ENCODE results near the gene SACS. TPM values are rescaled to one million over a fixed set of nuclear protein-coding genes. Genes with fewer than 3 reads are reported as not detected.
A peak's percentile ranks its signal among the peaks of the same experiment; 100 is the strongest.

SACS gene
- total and polyA plus RNA-seq, 3 experiments from 2014 or later, result 7.8 to 50.6 (median 48.1) TPM

DNA sequence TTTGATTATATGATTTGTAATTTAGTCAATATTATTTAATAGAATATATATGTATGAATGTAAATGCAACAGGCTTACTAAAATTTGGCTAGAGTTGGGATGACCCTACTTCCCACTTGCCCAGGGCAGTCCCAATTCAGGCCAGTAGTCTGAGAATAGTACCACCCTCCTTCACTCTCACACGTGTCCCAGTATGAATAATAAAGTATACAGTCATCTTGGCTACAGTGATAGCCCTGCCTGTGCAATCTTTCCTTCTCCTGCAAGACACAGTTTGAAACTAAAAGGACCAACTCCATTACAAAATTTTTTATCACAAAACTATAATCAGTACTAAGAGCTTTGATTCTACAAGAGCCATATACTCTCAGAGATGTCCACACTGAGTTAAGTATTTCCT, 76.2 kb downstream of the SACS start:
- H3K9me3 Mint-ChIP-seq, result no peaks in the 10 kb centered on the region
- H3K36me3 Mint-ChIP-seq, result peaks cover 18 to 79% (median 18%) of the 10 kb centered on the region in 3 donors
- Histone ChIP-seq H3K9me3 (ENCODE audit: low read length) (no peaks in the 10 kb centered on the region), H3K4me3 (ENCODE audit: low read length) (no peak overlapping the region), H3K36me3 (ENCODE audit: insufficient read depth, low read length) (peaks cover 26% of the 10 kb centered on the region), H3K27ac (ENCODE audit: low read depth, low read length) (no peak overlapping the region), H3K4me1 (ENCODE audit: insufficient read depth, low read length) (no peaks in the 10 kb centered on the region), H3K27me3 (ENCODE audit: insufficient read depth, low read length, poor library complexity, severe bottlenecking) (no peaks in the 10 kb centered on the region)
- no peak overlapping the region for H3K4me3 Mint-ChIP-seq
- POLR2A ChIA-PET, result no interaction called here
- peak overlapping the region in 3 of 8 donors; percentile 12 to 55 (median 18) for H3K27ac Mint-ChIP-seq
- H3K27me3 Mint-ChIP-seq, result no peaks in the 10 kb centered on the region
- CTCF ChIA-PET, result no interaction called here
- peaks cover 7 to 15% (median 13%) of the 10 kb centered on the region in 3 donors for H3K4me1 Mint-ChIP-seq
- DNase-seq, result no peak

GRCh38 chr13:23356368-23356767, 77.1 kb downstream of the SACS start:
- no peak overlapping the region for H3K4me3 Mint-ChIP-seq
- no peak overlapping the region for H3K27ac ChIP-seq (ENCODE audit: low read depth, low read length)
- ChIA-PET CTCF (no interaction called here), POLR2A (no interaction called here)
- no peak overlapping the region for H3K4me3 ChIP-seq (ENCODE audit: low read length)
- peaks cover 8 to 20% (median 18%) of the 10 kb centered on the region in 3 donors for H3K4me1 Mint-ChIP-seq
- no peaks in the 10 kb centered on the region for H3K9me3 ChIP-seq (ENCODE audit: low read length)
- no peak overlapping the region for H3K27ac Mint-ChIP-seq
- DNase-seq, result no peak
- H3K36me3 ChIP-seq (ENCODE audit: insufficient read depth, low read length), result peaks cover 26% of the 10 kb centered on the region
- H3K4me1 ChIP-seq (ENCODE audit: insufficient read depth, low read length), result no peaks in the 10 kb centered on the region
- H3K27me3 Mint-ChIP-seq, result no peaks in the 10 kb centered on the region
- no peaks in the 10 kb centered on the region for H3K27me3 ChIP-seq (ENCODE audit: insufficient read depth, low read length, poor library complexity, severe bottlenecking)
- H3K36me3 Mint-ChIP-seq, result peaks cover 22 to 79% (median 26%) of the 10 kb centered on the region in 3 donors
- no peaks in the 10 kb centered on the region for H3K9me3 Mint-ChIP-seq

GRCh38 chr13:23354520-23354919, 79.0 kb downstream of the SACS start:
- Mint-ChIP-seq H3K4me3 (no peak overlapping the region), H3K9me3 (no peaks in the 10 kb centered on the region), H3K27ac (peak overlapping the region in 1 of 8 donors; percentile 36), H3K4me1 (peaks cover 3 to 23% (median 22%) of the 10 kb centered on the region in 3 donors), H3K27me3 (no peaks in the 10 kb centered on the region), H3K36me3 (peaks cover 34 to 80% (median 38%) of the 10 kb centered on the region in 3 donors)
- no peaks in the 10 kb centered on the region for H3K4me1 ChIP-seq (ENCODE audit: insufficient read depth, low read length)
- ChIA-PET POLR2A (no interaction called here), CTCF (no interaction called here)
- no peak overlapping the region for H3K27ac ChIP-seq (ENCODE audit: low read depth, low read length)
- no peak for DNase-seq
- H3K36me3 ChIP-seq (ENCODE audit: insufficient read depth, low read length), result peaks cover 31% of the 10 kb centered on the region
- no peaks in the 10 kb centered on the region for H3K9me3 ChIP-seq (ENCODE audit: low read length)
- H3K4me3 ChIP-seq (ENCODE audit: low read length), result no peak overlapping the region
- H3K27me3 ChIP-seq (ENCODE audit: insufficient read depth, low read length, poor library complexity, severe bottlenecking), result no peaks in the 10 kb centered on the region

- H3K27me3 ChIP-seq (ENCODE audit: insufficient read depth, low read length, poor library complexity, severe bottlenecking), result no peaks in the 10 kb centered on the region
- H3K36me3 Mint-ChIP-seq, result peaks cover 51 to 89% (median 60%) of the 10 kb centered on the region in 3 donors
- H3K36me3 ChIP-seq (ENCODE audit: insufficient read depth, low read length), result peaks cover 28% of the 10 kb centered on the region
- no peaks in the 10 kb centered on the region for H3K4me1 ChIP-seq (ENCODE audit: insufficient read depth, low read length)
- ChIA-PET CTCF (no interaction called here), POLR2A (no interaction called here)
- no peaks in the 10 kb centered on the region for H3K9me3 ChIP-seq (ENCODE audit: low read length)
- H3K27me3 Mint-ChIP-seq, result no peaks in the 10 kb centered on the region
- no peaks in the 10 kb centered on the region for H3K9me3 Mint-ChIP-seq
- H3K4me3 ChIP-seq (ENCODE audit: low read length), result no peak overlapping the region
- H3K27ac Mint-ChIP-seq, result peak overlapping the region in 1 of 8 donors; percentile 35
- peaks cover 3 to 41% (median 32%) of the 10 kb centered on the region in 3 donors for H3K4me1 Mint-ChIP-seq
- no peak overlapping the region for H3K27ac ChIP-seq (ENCODE audit: low read depth, low read length)
- no peak overlapping the region for H3K4me3 Mint-ChIP-seq
- no peak for DNase-seq
Measured at GRCh38 chr13:23352161-23352560, 81.3 kb downstream of the SACS start.

GRCh38 chr13:23350009-23350408, 83.5 kb downstream of the SACS start:
- CTCF ChIA-PET, result interaction anchor here (1.4 kb wide), 2 partner anchors 12 to 24 kb away, joined by 3 to 5 read pairs; no protein-coding TSS in a partner anchor
- H3K9me3 Mint-ChIP-seq, result no peaks in the 10 kb centered on the region
- Histone ChIP-seq H3K36me3 (ENCODE audit: insufficient read depth, low read length) (peaks cover 14% of the 10 kb centered on the region), H3K9me3 (ENCODE audit: low read length) (no peaks in the 10 kb centered on the region), H3K4me3 (ENCODE audit: low read length) (no peak overlapping the region), H3K4me1 (ENCODE audit: insufficient read depth, low read length) (no peaks in the 10 kb centered on the region), H3K27ac (ENCODE audit: low read depth, low read length) (no peak overlapping the region), H3K27me3 (ENCODE audit: insufficient read depth, low read length, poor library complexity, severe bottlenecking) (no peaks in the 10 kb centered on the region)
- DNase-seq, result no peak
- POLR2A ChIA-PET, result no interaction called here
- H3K36me3 Mint-ChIP-seq, result peaks cover 59 to 85% (median 69%) of the 10 kb centered on the region in 3 donors
- H3K4me3 Mint-ChIP-seq, result no peak overlapping the region
- no peaks in the 10 kb centered on the region for H3K27me3 Mint-ChIP-seq
- no peak overlapping the region for H3K27ac Mint-ChIP-seq
- peaks cover 6 to 45% (median 35%) of the 10 kb centered on the region in 3 donors for H3K4me1 Mint-ChIP-seq

DNA sequence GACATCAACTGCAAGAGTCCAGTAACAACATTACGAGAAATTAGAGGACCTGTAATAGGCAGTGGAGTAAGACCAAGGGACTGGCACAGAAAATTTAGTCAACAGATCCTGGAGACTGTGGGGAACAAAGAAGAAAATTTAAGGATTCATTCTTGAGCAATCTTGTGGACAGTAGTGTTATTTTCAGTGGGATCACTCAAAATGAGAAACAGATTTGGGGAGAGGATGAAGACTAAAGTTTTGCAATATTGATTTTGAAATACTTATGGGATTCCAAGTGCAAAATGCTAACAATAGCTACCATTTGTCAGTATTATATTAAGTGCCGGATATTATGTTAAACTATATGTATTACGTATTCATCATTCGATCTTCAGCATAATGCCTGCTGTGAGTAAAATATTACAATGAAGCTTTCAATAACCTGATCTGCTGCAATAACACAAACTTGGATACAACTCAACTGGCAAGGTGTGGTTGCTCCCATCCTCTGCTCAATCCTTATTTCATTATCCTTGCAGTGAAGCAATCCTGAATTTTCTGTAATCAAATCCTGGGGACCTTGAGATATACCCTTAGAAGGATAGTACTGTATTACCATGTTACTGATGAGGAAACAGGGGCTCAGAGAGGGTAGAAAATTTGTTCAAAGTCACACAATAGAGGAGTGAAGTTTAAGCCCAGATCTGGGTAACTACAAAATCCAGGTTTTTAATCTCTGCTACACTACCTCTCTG, 84.2 kb downstream of the SACS start:
- Histone ChIP-seq H3K36me3 (ENCODE audit: insufficient read depth, low read length) (peaks cover 14% of the 10 kb centered on the region), H3K27me3 (ENCODE audit: insufficient read depth, low read length, poor library complexity, severe bottlenecking) (no peaks in the 10 kb centered on the region), H3K4me1 (ENCODE audit: insufficient read depth, low read length) (no peaks in the 10 kb centered on the region), H3K4me3 (ENCODE audit: low read length) (no peak overlapping the region), H3K27ac (ENCODE audit: low read depth, low read length) (no peak overlapping the region), H3K9me3 (ENCODE audit: low read length) (no peaks in the 10 kb centered on the region)
- Mint-ChIP-seq H3K27ac (no peak overlapping the region), H3K4me3 (no peak overlapping the region), H3K36me3 (peaks cover 57 to 83% (median 70%) of the 10 kb centered on the region in 3 donors), H3K9me3 (no peaks in the 10 kb centered on the region), H3K4me1 (peaks cover 8 to 42% (median 32%) of the 10 kb centered on the region in 3 donors), H3K27me3 (no peaks in the 10 kb centered on the region)
- DNase-seq, result no peak
- CTCF ChIA-PET, result interaction anchor here (1.4 kb wide), 2 partner anchors 13 to 23 kb away, joined by 3 to 5 read pairs; no protein-coding TSS in a partner anchor
- POLR2A ChIA-PET, result no interaction called here

DNA sequence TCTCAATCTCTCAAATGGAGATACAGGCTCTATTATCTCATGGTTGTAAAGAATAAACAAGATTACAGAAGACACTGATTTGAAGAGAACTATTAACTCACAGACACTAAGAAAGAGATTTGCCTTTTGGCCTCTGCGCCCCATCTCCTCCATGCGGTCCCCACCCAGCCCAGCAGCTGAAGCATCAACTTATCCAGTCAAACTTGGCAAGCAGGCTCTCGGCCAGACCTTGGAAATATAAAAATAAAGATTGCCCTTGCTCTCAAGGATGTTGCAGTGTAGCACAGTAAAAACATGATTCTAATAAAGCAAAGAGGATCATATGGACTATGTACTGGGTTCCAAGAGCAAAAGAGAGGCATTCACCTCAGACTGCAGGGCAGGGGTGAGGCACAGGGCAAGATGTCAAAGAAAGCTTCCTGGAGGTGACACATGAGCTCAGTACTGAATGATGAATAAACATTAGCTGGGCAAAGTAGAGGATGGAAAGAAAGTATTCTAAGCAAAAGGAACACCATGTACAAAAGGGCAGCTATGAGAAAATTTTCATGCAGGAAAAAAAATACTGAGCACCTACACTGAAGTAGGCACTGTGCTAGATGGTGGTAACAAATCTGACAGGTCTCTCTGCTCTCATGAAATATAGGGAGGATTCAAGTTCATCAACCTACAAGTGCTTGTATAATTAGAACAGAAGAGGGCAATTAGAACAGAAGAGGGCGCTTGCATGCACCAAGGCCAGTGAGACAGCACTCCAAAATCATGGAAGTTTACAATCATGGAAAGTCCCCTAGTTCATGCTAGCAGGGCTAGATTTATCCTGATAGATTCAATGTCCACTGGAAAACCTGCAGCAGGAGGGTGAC, 85.0 kb downstream of the SACS start:
- Mint-ChIP-seq H3K4me3 (no peak overlapping the region), H3K9me3 (no peaks in the 10 kb centered on the region), H3K36me3 (peaks cover 60 to 85% (median 73%) of the 10 kb centered on the region in 3 donors), H3K4me1 (peaks cover 8 to 42% (median 32%) of the 10 kb centered on the region in 3 donors), H3K27me3 (no peaks in the 10 kb centered on the region), H3K27ac (peak overlapping the region in 1 of 8 donors; percentile 79)
- Histone ChIP-seq H3K4me1 (ENCODE audit: insufficient read depth, low read length) (no peaks in the 10 kb centered on the region), H3K27me3 (ENCODE audit: insufficient read depth, low read length, poor library complexity, severe bottlenecking) (no peaks in the 10 kb centered on the region), H3K36me3 (ENCODE audit: insufficient read depth, low read length) (peaks cover 14% of the 10 kb centered on the region), H3K9me3 (ENCODE audit: low read length) (no peaks in the 10 kb centered on the region), H3K4me3 (ENCODE audit: low read length) (no peak overlapping the region), H3K27ac (ENCODE audit: low read depth, low read length) (no peak overlapping the region)
- POLR2A ChIA-PET, result no interaction called here
- no peak for DNase-seq
- CTCF ChIA-PET, result interaction anchor here (1.4 kb wide), 1 partner anchor 13 kb away, joined by 5 read pairs; no protein-coding TSS in a partner anchor

- Mint-ChIP-seq H3K9me3 (no peaks in the 10 kb centered on the region), H3K36me3 (peaks cover 60 to 82% (median 73%) of the 10 kb centered on the region in 3 donors), H3K27ac (peak overlapping the region in 2 of 8 donors; percentile 18 to 93), H3K4me1 (peaks cover 6 to 39% (median 24%) of the 10 kb centered on the region in 3 donors), H3K4me3 (no peak overlapping the region), H3K27me3 (no peaks in the 10 kb centered on the region)
- H3K36me3 ChIP-seq (ENCODE audit: insufficient read depth, low read length), result peaks cover 14% of the 10 kb centered on the region
- no peak overlapping the region for H3K4me3 ChIP-seq (ENCODE audit: low read length)
- POLR2A ChIA-PET, result no interaction called here
- H3K4me1 ChIP-seq (ENCODE audit: insufficient read depth, low read length), result no peaks in the 10 kb centered on the region
- no peaks in the 10 kb centered on the region for H3K9me3 ChIP-seq (ENCODE audit: low read length)
- DNase-seq, result no peak
- CTCF ChIA-PET, result no interaction called here
- H3K27ac ChIP-seq (ENCODE audit: low read depth, low read length), result no peak overlapping the region
- no peaks in the 10 kb centered on the region for H3K27me3 ChIP-seq (ENCODE audit: insufficient read depth, low read length, poor library complexity, severe bottlenecking)
Measured at GRCh38 chr13:23347601-23348000, 85.9 kb downstream of the SACS start.

All from CD8-positive, alpha-beta memory T cell (primary cell).